GM18909 (cell line): ENCODE measurements around the gene ACE.

ENCODE experiments used
- ATAC-seq: cut with Tn5 transposase; IDR thresholded peaks from one replicate; pipeline ENCODE4 v1.9.1; 2021; ENCODE audit warnings: mild to moderate bottlenecking; ENCODE audit not compliant: unreplicated experiment, poor library complexity

ACE gene

GRCh38 chr17:63490329-63490728 lies 13.5 kb downstream of the ACE start:
- ATAC-seq, result no peak

GRCh38 chr17:63490858-63491400 lies 14.1 kb downstream of the ACE start:
- no peak for ATAC-seq

- no peak for ATAC-seq
Measured at GRCh38 chr17:63491413-63491812, 14.6 kb downstream of the ACE start.

GRCh38 chr17:63491977-63492618 lies 15.2 kb downstream of the ACE start:
- no peak for ATAC-seq

- ATAC-seq, result no peak
Measured at GRCh38 chr17:63492940-63493339, 16.1 kb downstream of the ACE start.

- ATAC-seq, result no peak
Measured at GRCh38 chr17:63493411-63493810, 16.6 kb downstream of the ACE start.

GRCh38 chr17:63494300-63494928 lies 17.6 kb downstream of the ACE start:
- ATAC-seq, result no peak

- ATAC-seq, result no peak
Measured at GRCh38 chr17:63495491-63495890, 18.6 kb downstream of the ACE start.

- no peak for ATAC-seq
Measured at GRCh38 chr17:63496177-63496576, 19.3 kb downstream of the ACE start.

GRCh38 chr17:63496663-63497400 lies 20.0 kb downstream of the ACE start:
- no peak for ATAC-seq

GRCh38 chr17:63497708-63498483 lies 21.0 kb downstream of the ACE start:
- ATAC-seq, result no peak

GRCh38 chr17:63498626-63499195 lies 21.9 kb downstream of the ACE start:
- no peak for ATAC-seq

- no peak for ATAC-seq
Measured at GRCh38 chr17:63500543-63501390, 23.9 kb downstream of the ACE start.

- ATAC-seq, result no peak
Measured at GRCh38 chr17:63503341-63503705, 26.5 kb downstream of the ACE start.

- ATAC-seq, result no peak
Measured at GRCh38 chr17:63504261-63504660, 27.4 kb downstream of the ACE start.

- ATAC-seq, result no peak
Measured at GRCh38 chr17:63505341-63505740, 28.5 kb downstream of the ACE start.

GRCh38 chr17:63506627-63507026 lies 29.8 kb downstream of the ACE start:
- ATAC-seq, result no peak

- no peak for ATAC-seq
Measured at GRCh38 chr17:63511331-63511730, 34.5 kb downstream of the ACE start.

- ATAC-seq, result no peak
Measured at GRCh38 chr17:63512388-63512787, 35.5 kb downstream of the ACE start.
